HG02885 (cell line): ENCODE measurements around the gene IFITM1.
"Not testable (repeated sequence)": the region's sequence is repeated elsewhere in the genome, so short reads cannot be mapped to it uniquely, and the experiment has no call there.

Experiments
- ATAC-seq: cut with Tn5 transposase; IDR thresholded peaks from one replicate; pipeline ENCODE4 v1.9.1; 2021; ENCODE audit warnings: mild to moderate bottlenecking; ENCODE audit not compliant: unreplicated experiment, poor library complexity

Gene IFITM1

DNA sequence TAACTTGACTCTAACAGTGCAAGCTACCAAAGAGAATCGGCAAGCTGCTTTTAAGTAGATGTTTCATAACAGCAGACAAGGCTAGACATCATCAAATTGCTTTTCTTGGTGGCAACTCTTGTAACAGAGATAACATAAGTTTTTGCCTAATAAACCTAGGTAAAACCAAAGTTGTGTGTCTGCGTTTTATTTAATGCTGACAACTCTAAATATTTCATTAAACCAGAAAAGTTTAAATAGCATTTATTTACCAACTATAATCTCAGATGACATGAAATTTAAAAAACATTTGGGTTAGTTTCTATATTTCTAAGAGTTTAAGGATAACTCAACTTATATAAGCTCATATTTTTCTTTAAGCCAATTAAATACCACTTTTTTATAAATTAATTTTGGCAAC, 26.1 kb downstream of the IFITM1 start:
- ATAC-seq: no peak

DNA sequence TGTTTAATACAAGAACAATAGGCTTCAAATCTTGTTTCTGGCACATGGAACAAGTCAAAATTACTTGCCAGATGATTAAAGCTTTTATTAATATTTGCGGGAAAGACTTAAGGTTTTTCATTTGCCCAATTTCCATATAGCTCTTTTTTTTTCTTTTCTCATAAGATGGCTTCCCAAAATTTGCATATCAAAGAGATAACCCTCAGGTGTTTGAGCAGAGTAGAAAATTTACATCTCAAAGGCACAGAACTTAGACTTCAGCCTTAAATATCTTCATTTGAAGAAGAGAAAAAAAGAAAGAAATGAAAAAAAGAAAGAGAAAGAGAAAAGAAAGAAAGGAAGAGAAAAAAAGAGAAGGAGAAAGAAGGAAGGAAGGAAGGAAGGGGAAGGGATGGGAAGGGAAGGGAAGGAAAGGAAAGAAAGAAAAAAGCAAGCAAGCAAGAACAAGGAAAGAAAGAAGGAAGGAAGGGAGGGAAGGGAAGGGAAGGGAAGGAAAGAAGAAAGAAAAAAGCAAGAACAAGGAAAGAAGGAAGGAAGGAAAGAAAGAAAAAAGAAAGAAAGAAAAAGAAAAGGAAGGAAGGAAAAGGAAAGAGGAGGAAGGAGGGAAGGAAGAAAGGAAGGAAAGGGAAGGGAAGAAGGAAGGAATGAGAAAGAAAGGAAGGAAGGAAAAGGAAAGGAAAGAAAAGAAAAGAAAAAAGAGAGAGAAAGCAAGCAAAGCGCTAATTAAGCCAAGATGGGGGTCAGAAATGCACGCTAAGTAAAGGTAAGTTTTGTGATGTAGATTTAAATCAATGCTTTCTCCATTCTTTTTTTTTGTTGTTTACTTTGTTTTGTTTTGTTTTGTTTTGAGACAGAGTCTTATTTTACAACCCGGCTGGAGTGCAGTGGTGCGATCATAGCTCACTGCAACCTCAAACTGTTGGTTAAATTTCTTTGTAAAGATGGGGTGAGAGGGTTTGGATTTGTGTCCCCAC, 27.0 kb downstream of the IFITM1 start:
- ATAC-seq: no peak

DNA sequence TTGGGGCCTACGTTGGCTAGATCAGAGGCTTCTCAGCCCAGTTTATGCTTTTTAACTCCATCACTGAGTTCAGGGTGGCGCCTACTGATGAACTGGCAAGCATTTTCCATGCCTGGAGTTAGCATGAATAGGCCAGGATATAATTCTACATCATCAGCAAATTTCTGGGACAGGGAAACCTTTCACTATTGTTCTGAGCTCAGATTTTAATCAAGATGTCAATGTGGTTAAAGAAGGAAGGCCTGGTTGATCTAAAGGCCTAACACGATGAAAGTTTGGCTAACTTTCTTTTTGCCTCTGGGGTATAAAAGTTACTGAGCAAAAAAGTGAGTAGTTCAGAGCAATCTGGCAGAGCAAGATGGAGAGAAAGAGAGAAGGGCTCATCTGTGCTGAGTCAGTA, 28.5 kb downstream of the IFITM1 start:
- no peak for ATAC-seq

DNA sequence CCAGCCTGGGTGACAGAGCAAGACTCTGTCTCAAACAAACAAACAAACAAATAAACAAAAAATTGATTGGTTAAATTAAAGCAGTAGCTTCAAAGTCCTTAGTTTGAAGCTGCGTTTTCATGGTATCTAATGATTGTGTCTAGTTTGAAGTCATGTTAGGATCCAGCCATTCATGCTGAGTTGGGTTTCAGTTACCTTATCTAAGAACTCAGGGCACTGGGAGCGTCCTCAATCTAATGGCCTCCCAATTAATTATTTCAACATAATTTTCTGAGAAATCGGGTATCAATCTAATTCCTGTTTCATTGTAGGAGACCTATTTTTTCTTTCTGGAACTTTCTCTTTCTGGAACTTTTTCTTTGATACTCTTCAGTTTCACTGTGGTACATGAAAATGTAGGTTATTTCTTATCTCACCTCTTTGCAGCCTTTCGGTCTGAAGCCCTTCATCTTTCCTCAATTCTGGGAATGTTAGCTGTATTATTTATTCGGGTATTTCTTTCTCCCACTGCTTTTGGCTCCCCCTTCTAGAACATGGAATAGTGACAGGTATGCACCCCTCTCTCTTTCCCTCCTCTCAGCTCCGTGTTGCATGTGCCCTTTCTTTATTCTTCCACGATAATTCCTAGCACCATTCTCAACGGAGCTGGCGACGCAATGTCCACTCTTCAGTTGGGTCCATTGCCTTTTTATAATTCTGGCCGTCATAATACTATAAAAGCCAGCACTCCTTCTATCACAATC, 31.2 kb downstream of the IFITM1 start:
- no peak for ATAC-seq

DNA sequence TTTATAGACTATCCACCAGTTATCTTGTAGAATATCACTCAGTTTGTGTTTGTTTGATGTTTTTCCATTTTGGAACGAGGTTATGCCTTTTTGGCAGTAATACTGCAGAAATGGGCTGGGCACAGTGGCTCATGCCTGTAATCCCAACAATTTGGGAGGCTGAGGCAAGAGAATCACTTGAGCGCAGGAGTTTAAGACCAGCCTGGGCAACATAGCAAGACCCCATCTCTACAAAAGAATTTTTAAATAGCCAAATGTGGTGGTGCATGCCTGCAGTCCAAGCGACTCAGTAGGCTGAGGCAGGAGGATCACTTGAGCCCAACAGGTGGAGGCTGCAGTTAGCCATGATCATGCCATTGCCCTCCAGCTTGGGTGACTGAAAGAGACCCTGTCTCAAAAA, 32.7 kb downstream of the IFITM1 start:
- no peak for ATAC-seq

DNA sequence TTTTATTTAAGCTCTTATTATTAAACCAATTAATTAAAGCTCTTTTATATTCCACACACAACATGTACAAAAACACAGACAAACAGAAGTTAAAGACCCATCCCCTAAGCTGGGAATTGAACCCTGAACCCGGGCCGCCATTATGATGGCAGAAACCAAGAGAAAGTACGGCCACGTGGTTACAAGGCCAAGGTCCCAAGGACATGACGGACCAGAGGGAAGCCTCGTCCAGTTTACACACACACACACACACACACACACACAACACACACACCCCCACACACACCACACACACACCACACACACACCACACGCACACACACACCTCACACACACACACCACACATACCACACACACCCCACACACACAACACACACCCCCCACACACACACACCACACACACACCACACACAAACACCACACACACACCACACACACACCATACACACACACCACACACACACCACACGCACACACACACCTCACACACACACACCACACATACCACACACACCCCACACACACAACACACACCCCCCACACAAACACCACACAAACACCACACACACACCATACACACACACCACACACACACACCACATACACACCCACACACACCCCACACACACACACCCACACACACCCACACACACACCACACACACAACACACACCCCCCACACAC, 35.6 kb downstream of the IFITM1 start:
- not testable (repeated sequence) for ATAC-seq

DNA sequence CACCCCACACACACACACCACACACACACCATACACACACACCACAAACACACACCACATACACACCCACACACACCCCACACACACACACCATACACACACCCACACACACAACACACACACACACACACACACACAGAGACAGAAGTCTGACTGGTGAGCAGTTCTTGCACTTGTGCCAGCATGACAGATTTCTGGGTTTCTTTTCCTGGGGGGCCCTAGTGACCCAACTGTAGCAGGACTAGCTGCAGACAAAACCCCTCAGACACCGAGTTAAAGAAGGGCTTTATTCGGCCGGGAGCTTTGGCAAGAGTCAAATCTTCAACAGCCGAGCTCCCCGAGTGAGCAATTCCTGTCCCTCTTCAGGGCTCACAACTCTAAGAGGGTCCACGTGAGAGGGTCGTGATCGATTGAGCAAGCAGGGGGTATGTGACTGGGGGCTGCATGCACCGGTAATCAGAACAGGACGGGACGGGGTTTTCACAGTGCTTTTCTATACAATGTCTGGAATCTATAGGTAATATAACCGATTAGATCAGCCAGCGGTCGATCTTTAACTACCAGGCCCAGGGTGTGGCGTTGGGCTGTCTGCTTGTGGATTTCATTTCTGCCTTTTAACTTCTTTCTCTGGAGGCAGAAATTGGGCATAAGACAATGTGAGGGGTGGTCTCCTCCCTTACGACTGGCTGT, 36.3 kb downstream of the IFITM1 start:
- ATAC-seq: not testable (repeated sequence)

DNA sequence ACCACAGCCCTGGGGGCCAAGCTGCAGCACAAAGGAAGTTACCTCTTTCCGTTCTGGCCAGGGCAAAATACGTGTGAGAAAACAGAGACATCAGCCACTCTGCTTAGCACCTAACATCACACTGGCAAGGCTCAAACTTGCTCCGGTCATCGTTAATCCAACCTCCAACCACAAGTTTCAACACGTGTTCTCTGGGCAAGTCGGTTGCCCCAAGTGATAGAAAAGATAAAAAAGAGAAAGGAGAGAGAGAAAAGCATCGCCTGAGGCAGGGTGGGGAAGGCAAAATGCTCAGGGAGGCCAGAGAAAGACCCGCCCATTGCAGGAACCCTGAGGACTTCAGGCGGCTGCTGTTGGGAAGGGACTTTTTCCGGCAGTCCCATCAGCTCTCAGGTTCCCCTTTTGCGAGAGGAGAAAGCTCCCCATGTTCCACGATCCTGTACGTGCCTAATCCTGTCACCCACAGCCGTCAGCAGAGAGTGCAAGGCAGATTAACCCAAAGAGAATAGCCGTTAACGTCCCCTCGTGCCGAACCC, 36.9 kb downstream of the IFITM1 start:
- no peak for ATAC-seq

DNA sequence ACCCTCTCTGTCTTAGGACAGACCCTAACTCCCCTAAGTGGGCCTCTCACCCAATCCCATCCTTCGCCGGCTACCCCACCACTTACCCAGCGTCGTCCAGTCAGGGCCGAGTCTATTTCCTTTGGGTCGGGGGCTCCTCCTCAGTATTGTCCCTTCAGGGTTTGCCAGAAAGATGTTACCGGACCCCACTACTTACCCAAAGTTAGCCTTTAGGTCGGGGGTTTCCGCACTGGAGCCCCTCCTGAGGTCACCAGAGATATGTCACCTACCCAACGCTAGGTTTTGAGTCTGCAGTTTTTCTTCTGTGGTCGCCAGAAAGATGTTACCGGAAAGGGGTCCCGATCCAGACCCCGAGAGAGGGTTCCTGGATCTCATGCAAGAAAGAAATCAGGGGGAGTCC, 37.6 kb downstream of the IFITM1 start:
- ATAC-seq: no peak

DNA sequence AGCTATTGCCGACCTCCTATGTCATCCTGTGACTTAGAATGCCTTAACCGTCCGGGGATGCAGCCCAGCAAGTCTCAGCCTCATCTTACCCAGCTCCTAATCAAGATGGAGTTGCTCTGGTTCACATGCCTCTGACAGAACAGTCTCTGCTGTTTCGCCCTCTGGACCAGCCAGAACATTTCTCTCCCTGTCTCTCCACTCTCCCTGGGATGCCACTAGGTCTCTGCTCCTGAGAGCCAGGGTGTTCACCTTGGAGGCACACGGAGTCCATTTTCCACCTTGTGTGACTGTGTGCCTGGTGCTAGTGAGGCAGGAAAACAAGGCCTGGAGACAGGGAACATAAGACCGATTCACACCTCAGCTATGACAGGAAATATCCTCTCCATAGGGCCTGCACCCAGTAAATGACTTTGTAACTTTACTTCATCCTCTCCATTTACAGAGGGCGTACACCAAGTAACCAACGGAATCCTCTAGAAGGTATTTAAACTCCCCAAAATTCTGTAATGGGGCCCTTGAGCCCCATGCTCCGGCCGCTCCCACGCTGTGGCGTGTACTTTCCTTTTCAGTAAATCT, 38.7 kb downstream of the IFITM1 start:
- ATAC-seq: no peak

DNA sequence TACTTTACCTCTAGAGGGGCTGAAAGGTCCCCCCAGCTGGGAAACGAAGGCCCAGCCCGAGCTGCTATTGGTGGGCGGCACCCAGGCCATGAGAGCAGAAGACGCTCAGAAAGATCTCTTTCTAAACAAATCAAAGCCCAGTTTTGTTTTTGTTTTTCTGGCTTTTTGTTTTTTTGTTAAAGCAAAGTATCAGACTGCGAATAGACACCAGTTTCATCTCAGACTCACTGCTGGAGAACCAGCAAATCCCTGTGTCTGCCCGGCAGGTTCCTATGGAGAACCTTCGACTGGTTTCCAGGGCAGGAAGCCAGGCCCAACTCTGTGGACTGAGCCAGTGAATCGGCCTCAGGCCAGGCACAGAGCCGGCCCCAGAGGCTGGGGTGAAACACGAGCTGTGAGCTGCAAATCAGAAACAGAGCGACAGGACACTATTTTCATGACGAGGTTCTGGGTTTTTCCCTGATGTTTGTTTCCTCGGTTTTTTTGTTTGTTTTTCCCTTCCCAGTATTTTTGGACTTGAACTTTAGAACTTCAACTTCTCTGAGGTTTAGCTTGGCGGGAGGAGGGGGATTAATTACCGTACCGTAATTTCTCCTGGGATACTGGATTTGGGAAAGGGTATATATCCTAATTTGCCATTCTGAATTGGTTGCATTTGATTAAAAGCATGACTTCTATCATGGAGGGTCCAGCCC, 39.5 kb downstream of the IFITM1 start:
- no peak for ATAC-seq

DNA sequence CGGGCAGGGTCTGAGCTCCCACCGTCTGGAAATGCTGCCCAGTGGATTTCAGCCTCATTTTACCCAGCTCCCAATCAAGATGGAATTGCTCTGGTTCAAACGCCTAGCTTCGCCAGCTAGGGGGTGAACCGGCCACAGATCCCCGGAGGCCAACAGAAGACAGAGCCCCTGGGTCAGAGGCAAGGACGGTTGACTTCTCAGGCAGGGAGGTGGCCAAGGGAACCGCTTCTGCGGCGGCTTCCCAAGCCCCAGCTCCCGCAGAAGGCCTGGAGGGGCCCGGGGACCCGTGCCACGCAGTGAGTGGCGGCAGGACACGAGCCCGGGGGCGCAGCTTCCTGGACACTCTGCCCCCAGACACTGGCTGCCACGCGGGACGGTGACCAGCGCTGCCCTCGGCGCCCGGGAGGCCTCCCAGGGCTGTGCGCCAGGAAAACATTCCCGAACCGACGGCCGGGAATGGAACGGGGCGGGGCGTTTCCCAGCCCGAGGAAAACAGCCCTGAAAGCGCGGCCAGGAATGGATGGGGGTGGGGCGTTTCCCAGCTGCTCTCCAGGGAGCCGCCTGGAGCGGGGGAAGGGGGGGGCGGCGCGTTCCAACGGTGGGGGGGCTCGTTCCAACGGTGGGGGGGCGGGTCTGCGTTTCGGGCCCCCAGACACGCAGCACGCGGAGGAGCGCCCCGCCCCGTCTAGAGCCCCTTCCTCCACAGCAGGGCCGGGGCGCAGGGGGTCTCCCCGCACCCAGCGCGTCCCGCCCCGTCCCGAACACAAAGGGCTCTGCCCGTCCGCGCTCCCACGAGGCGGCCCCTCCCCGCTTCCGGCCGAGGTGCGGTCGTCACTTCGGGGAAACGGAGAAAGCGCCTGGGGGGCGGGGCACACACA, 42.0 kb downstream of the IFITM1 start:
- peak; percentile 62 for ATAC-seq

DNA sequence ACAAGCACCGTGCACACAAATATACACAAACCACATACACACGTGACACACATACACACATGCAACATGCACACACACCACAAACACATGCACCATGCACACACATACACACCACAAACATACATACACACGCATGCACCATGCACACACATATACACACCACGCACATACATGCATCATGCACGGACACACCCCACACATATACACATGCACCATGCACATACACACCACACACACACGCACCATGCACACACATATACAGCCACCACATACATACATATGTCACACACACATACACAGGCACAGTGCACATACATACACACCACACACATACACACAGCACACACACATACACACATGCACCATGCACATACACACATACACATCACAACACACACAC, 42.8 kb downstream of the IFITM1 start:
- ATAC-seq: no peak

DNA sequence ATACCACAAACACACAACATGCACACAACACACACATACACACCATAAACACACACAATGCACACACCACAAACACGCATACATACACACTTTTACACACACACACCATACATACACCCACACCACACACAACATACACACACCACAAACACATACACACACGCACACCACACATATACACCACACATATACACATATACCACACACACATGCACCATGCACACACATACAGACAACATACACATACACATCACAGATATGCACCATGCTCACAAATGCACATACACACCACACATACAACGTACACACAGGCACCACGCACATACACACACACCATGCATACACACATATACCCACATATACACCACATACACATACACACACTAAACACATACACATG, 43.7 kb downstream of the IFITM1 start:
- no peak for ATAC-seq

DNA sequence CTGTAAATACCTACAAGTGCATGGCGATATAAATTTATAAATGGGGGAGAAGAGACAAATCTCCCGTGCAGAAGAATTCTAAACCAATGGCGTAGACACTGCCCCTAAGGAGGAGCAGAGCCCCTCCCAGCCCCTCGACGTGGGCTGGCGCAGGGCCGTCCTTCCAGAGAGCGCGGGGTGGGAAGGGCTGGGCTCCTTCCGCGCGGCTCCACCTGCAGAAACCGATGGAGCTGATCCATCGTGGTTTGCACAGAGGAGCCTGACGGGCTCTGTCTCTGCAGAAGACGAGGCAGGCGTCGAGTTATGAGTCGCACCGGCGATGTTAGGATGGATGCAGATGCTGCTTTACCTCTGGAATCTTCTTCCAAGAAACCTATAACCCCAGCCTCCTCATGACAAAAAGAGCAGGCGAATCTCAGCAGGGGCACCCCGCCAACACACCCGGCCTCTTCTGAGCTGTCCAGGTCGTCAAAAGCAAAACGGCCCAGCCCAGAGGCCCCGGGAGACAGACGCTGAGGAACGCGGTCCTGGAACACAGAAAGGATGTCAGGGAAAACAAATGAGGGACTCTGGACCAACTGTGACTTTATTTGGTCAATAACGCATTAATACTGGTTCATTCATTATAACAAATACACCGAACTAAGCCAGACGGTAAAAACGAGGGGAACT, 44.4 kb downstream of the IFITM1 start:
- ATAC-seq: no peak

DNA sequence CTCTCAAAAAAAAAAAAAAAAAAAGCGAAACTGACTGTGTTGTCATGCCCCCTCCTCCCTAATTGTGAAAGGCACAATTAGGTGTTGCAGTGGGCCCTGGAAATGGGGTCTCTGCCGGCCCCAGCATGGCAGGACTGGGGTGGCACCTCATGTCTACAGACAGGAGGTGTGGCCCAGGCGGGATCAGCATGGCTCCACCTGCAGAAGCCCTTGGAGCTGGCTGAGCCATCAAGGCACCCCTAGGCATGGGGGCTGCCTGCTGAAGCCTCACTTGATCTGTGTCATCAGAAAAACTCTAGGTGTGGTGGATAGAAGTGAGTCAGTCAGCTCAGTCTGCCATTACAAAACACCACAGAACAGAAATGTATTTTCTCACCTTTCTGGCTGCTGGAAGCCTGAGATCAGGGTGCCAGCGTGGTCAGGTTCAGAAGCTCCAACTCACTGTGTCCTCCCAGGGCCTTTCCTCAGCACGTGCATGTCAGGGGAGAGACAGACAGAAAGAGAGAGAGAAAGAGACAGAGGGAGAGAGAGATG, 45.4 kb downstream of the IFITM1 start:
- no peak for ATAC-seq
